H9 (cell line): Measurements from ENCODE around the gene IL36RN. TPM values are rescaled to one million over a fixed set of nuclear protein-coding genes. Genes with fewer than 3 reads are reported as not detected.

Experiments used
- DNase-seq: peaks from one replicate; pipeline ENCODE4 v3.0.0-alpha.2; 2017
- H2AFZ ChIP-seq: one replicate; pipeline ENCODE4 v1.6.1; 2013; ENCODE audit warnings: mild to moderate bottlenecking, low read length, control low read depth, moderate library complexity
- H2AK5ac ChIP-seq: 2 replicates; pipeline ENCODE4 v1.6.1; 2013; ENCODE audit warnings: low read length, control low read depth, mixed read lengths; ENCODE audit not compliant: insufficient read length
- H2BK120ac ChIP-seq: one replicate; pipeline ENCODE4 v1.6.1; 2013; ENCODE audit warnings: low read depth, mild to moderate bottlenecking, low read length, control low read depth, inconsistent platforms; ENCODE audit not compliant: poor library complexity, severe bottlenecking
- H2BK12ac ChIP-seq: 2 replicates; pipeline ENCODE4 v1.6.1; 2013; ENCODE audit warnings: low read length, control low read depth, mixed read lengths, low read depth; ENCODE audit not compliant: insufficient read length
- H2BK15ac ChIP-seq: 2 replicates; pipeline ENCODE4 v1.6.1; 2013; ENCODE audit warnings: low read depth, low read length, control low read depth
- H2BK20ac ChIP-seq: one replicate; pipeline ENCODE4 v1.6.1; 2013; ENCODE audit warnings: low read depth, mild to moderate bottlenecking, low read length, control low read depth, inconsistent platforms; ENCODE audit not compliant: poor library complexity, severe bottlenecking
- H2BK5ac ChIP-seq: 2 replicates; pipeline ENCODE4 v1.6.1; 2013; ENCODE audit warnings: low read length, control low read depth, mixed read lengths; ENCODE audit not compliant: insufficient read length
- H3K14ac ChIP-seq: 2 replicates; pipeline ENCODE4 v1.6.1; 2013; ENCODE audit warnings: low read length, control low read depth; ENCODE audit not compliant: insufficient read depth
- H3K18ac ChIP-seq: 2 replicates; pipeline ENCODE4 v1.6.1; 2013; ENCODE audit warnings: low read depth, mild to moderate bottlenecking, mixed read lengths, low read length, control low read depth; ENCODE audit not compliant: insufficient read length
- H3K23ac ChIP-seq: 2 replicates; pipeline ENCODE4 v1.6.1; 2013; ENCODE audit warnings: low read length, control low read depth, mixed read lengths, low read depth; ENCODE audit not compliant: insufficient read length
- H3K23me2 ChIP-seq: 2 replicates; pipeline ENCODE4 v1.6.1; 2013; ENCODE audit warnings: low read depth, mild to moderate bottlenecking, mixed read lengths, low read length, control low read depth; ENCODE audit not compliant: insufficient read length, poor library complexity, severe bottlenecking
- H3K27ac ChIP-seq: 2 replicates; pipeline ENCODE4 v1.5.1; 2013; ENCODE audit warnings: low read length, control low read depth, mixed read lengths, low read depth; ENCODE audit not compliant: insufficient read length
- H3K27me3 ChIP-seq: 2 replicates; pipeline ENCODE4 v1.6.1; 2013; ENCODE audit warnings: low read length, control low read depth, inconsistent platforms; ENCODE audit not compliant: insufficient read depth
- H3K4ac ChIP-seq: 2 replicates; pipeline ENCODE4 v1.6.1; 2013; ENCODE audit warnings: low read depth, mild to moderate bottlenecking, control low read depth, inconsistent platforms, low read length, moderate library complexity
- H3K4me1 ChIP-seq: 2 replicates; pipeline ENCODE4 v1.6.1; 2013; ENCODE audit warnings: low read length, control low read depth, inconsistent platforms; ENCODE audit not compliant: insufficient read depth
- H3K4me2 ChIP-seq: 2 replicates; pipeline ENCODE4 v1.6.1; 2013; ENCODE audit warnings: low read length, control low read depth, mixed read lengths; ENCODE audit not compliant: insufficient read length, insufficient read depth
- H3K56ac ChIP-seq: 2 replicates; pipeline ENCODE4 v1.6.1; 2013; ENCODE audit warnings: low read depth, mild to moderate bottlenecking, mixed read lengths, low read length, control low read depth; ENCODE audit not compliant: insufficient read length
- H3K79me1 ChIP-seq: 2 replicates; pipeline ENCODE4 v1.6.1; 2013; ENCODE audit warnings: low read depth, mild to moderate bottlenecking, moderate library complexity, low read length, control low read depth, inconsistent platforms; ENCODE audit not compliant: insufficient read depth, poor library complexity, severe bottlenecking
- H3K79me2 ChIP-seq: 2 replicates; pipeline ENCODE4 v1.6.1; 2013; ENCODE audit warnings: low read length, control low read depth, inconsistent platforms; ENCODE audit not compliant: insufficient read depth
- H3K9ac ChIP-seq: 2 replicates; pipeline ENCODE4 v1.6.1; 2013; ENCODE audit warnings: low read length, control low read depth, mixed read lengths; ENCODE audit not compliant: insufficient read length; ENCODE audit errors: extremely low read depth
- H3K9me3 ChIP-seq: one replicate; pipeline ENCODE4 v1.6.1; 2013; ENCODE audit warnings: low read depth, low read length, inconsistent platforms; ENCODE audit not compliant: control insufficient read depth
- H3T11ph ChIP-seq: one replicate; pipeline ENCODE4 v1.6.1; 2013; ENCODE audit warnings: mild to moderate bottlenecking, low read length, control low read depth, inconsistent platforms
- H4K20me1 ChIP-seq: one replicate; pipeline ENCODE4 v1.6.1; 2013; ENCODE audit not compliant: control insufficient read depth, insufficient read length, insufficient read depth
- H4K5ac ChIP-seq: 2 replicates; pipeline ENCODE4 v1.6.1; 2013; ENCODE audit warnings: low read depth, mild to moderate bottlenecking, mixed read lengths, low read length, control low read depth; ENCODE audit not compliant: insufficient read length
- H4K8ac ChIP-seq: replicated peaks from 2 replicates; pipeline ENCODE4 v1.6.1; 2013; ENCODE audit warnings: low read length, control low read depth, mixed read lengths, low read depth; ENCODE audit not compliant: insufficient read length
- H4K91ac ChIP-seq: 2 replicates; pipeline ENCODE4 v1.6.1; 2013; ENCODE audit warnings: low read depth, mild to moderate bottlenecking, moderate library complexity, mixed read lengths, low read length, control low read depth; ENCODE audit not compliant: insufficient read length
- H3K27ac Mint-ChIP-seq, 3 experiments: 2 replicates in 2 of 3; 3 replicates in 1 of 3; pipeline ENCODE4 v1.8.0; 2020 to 2021; ENCODE audit warnings: mixed read lengths in 3 of 3, mild to moderate bottlenecking in 1 of 3, moderate library complexity in 1 of 3
- H3K27me3 Mint-ChIP-seq: 2 replicates; pipeline ENCODE4 v1.8.0; 2021; ENCODE audit warnings: low read depth, mild to moderate bottlenecking, moderate library complexity, mixed read lengths
- H3K36me3 Mint-ChIP-seq, 3 experiments: 2 replicates in 2 of 3; 3 replicates in 1 of 3; pipeline ENCODE4 v1.8.0; 2020 to 2021; ENCODE audit warnings: low read depth in 3 of 3, mixed read lengths in 3 of 3; ENCODE audit not compliant: insufficient read depth in 1 of 3
- H3K4me1 Mint-ChIP-seq, 2 experiments: 2 replicates each; pipeline ENCODE4 v1.8.0; 2020; ENCODE audit warnings: mixed read lengths in 2 of 2
- H3K4me3 Mint-ChIP-seq, 2 experiments: 2 replicates in 1 of 2; 3 replicates in 1 of 2; pipeline ENCODE4 v1.8.0; 2020 to 2021; ENCODE audit warnings: mild to moderate bottlenecking in 2 of 2, mixed read lengths in 2 of 2, moderate library complexity in 1 of 2
- H3K9me3 Mint-ChIP-seq, 2 experiments: 2 replicates in 1 of 2; 3 replicates in 1 of 2; pipeline ENCODE4 v1.8.0; 2020; ENCODE audit warnings: mild to moderate bottlenecking in 2 of 2, mixed read lengths in 2 of 2, moderate library complexity in 1 of 2
- CTCF ChIP-seq: fragments of 200-600 bp; sonication (generic); conservative IDR thresholded peaks from 3 replicates; pipeline ENCODE4 v1.8.0; 2021; ENCODE audit warnings: antibody characterized with exemption, mild to moderate bottlenecking
- WGBS: extraction: QIAGEN DNeasy Blood & Tissue Kit; methylation state at CpG from one replicate; pipeline ENCODE4 v1.1.7; 2013; ENCODE audit warnings: missing lambda C conversion rate, low lambda C conversion rate, mixed read lengths; ENCODE audit not compliant: insufficient read length; ENCODE audit errors: extremely low coverage; 5-methylcytosine and 5-hydroxymethylcytosine counted together
- total RNA-seq: library from RNA; stranded (reverse); gene quantifications from 2 replicates; pipeline ENCODE4 v1.2.1, GENCODE V29; 2021

Gene IL36RN
- total RNA-seq, 1 experiment from 2014 or later = not detected

- no peak overlapping the region for H3K23ac ChIP-seq
- H4K5ac ChIP-seq = no peak overlapping the region
- no peak overlapping the region for H3K9ac ChIP-seq
- no peak for DNase-seq
- peaks cover 13 to 41% of the 10 kb centered on the region in 2 experiments for H3K9me3 Mint-ChIP-seq
- peaks cover under 1% of the 10 kb centered on the region for H3K9me3 ChIP-seq
- no peak overlapping the region for H2BK15ac ChIP-seq
- no peak overlapping the region for H3K18ac ChIP-seq
- H2BK20ac ChIP-seq = no peak overlapping the region
- H3K36me3 Mint-ChIP-seq = peaks cover 0 to 2% (median 0%) of the 10 kb centered on the region in 3 experiments; a peak in 2 of 7 replicates
- no peaks in the 10 kb centered on the region for H3K79me2 ChIP-seq
- no peak overlapping the region for H3K14ac ChIP-seq
- no peaks in the 10 kb centered on the region for H3K4me1 ChIP-seq
- no peak for TF ChIP-seq CTCF
- H3K27ac ChIP-seq = no peak overlapping the region
- H2AK5ac ChIP-seq = no peak overlapping the region
- H4K91ac ChIP-seq = no peak overlapping the region
- H2BK12ac ChIP-seq = no peak overlapping the region
- peaks cover 83% of the 10 kb centered on the region for H3K27me3 Mint-ChIP-seq
- no peaks in the 10 kb centered on the region for H3K79me1 ChIP-seq
- no peak overlapping the region for H3K4ac ChIP-seq
- no peak overlapping the region for H3K4me2 ChIP-seq
- no peak overlapping the region for H4K8ac ChIP-seq
- H3T11ph ChIP-seq = no peak overlapping the region
- no peak overlapping the region for H3K56ac ChIP-seq
- no peaks in the 10 kb centered on the region for H3K23me2 ChIP-seq
- H3K4me3 Mint-ChIP-seq = no peak overlapping the region
- H3K4me1 Mint-ChIP-seq = no peaks in the 10 kb centered on the region
- no peak overlapping the region for H2BK5ac ChIP-seq
- no peak overlapping the region for H2AFZ ChIP-seq
- no peak overlapping the region for H2BK120ac ChIP-seq
- no peaks in the 10 kb centered on the region for H4K20me1 ChIP-seq
- H3K27ac Mint-ChIP-seq = no peak overlapping the region
- H3K27me3 ChIP-seq = peaks cover 2% of the 10 kb centered on the region; the same call in 1 of the 2 replicates
- no CpG with 5 or more reads among the region's 2 CpGs for WGBS
Observed at GRCh38 chr2:113061241-113061640, 2.2 kb downstream of the IL36RN start.
